GM18502 (cell line): Measurements from ENCODE around the gene STX4.
A peak's percentile ranks its signal among the peaks of the same experiment; 100 is the strongest.

Experiments
- ATAC-seq: cut with Tn5 transposase; IDR thresholded peaks from one replicate; pipeline ENCODE4 v1.9.1; 2021; ENCODE audit warnings: mild to moderate bottlenecking; ENCODE audit not compliant: unreplicated experiment, poor library complexity

Gene STX4

GRCh38 chr16:31032736-31033708 is at the start of gene STX4:
STX4 (plus strand) TSS chr16:31033558; CDS start chr16:31033806, 248 bp downstream.
- ATAC-seq: peak; percentile 80

- no peak for ATAC-seq
Measured at GRCh38 chr16:30983898-30984610, 49.3 kb upstream of the STX4 start.

- ATAC-seq: peak; percentile 50
Measured at GRCh38 chr16:30984669-30985400, 48.5 kb upstream of the STX4 start, which contains the start of gene HSD3B7. HSD3B7 (plus strand) TSS chr16:30985207; CDS start chr16:30985659, 452 bp downstream.

- no peak for ATAC-seq
Measured at GRCh38 chr16:30985401-30986128, 47.8 kb upstream of the STX4 start.

- no peak for ATAC-seq
Measured at GRCh38 chr16:30986129-30986991, 47.0 kb upstream of the STX4 start.

- ATAC-seq: no peak
Measured at GRCh38 chr16:30987581-30988190, 45.7 kb upstream of the STX4 start.

GRCh38 chr16:30989469-30990047 is 43.8 kb upstream of the STX4 start:
- ATAC-seq: no peak

GRCh38 chr16:30990105-30990504 is 43.3 kb upstream of the STX4 start:
- no peak for ATAC-seq

GRCh38 chr16:30991052-30991451 is 42.3 kb upstream of the STX4 start:
- ATAC-seq: no peak

GRCh38 chr16:30992276-30992780 is 41.0 kb upstream of the STX4 start:
- no peak for ATAC-seq

GRCh38 chr16:30992931-30993816 is 40.2 kb upstream of the STX4 start:
- no peak for ATAC-seq

- ATAC-seq: no peak
Measured at GRCh38 chr16:30995927-30996323, 37.4 kb upstream of the STX4 start.

GRCh38 chr16:30996324-30996984 is 36.9 kb upstream of the STX4 start:
- peak; percentile 2 for ATAC-seq

GRCh38 chr16:30996985-30997724 is 36.2 kb upstream of the STX4 start:
- peak; percentile 80 for ATAC-seq

- no peak for ATAC-seq
Measured at GRCh38 chr16:30997725-30998711, 35.3 kb upstream of the STX4 start.
